NCI-H2227 (cell line): ENCODE measurements around the gene SSTR1.
A peak's percentile ranks its signal among the peaks of the same experiment; 100 is the strongest.
"Not testable (repeated sequence)": the region's sequence is repeated elsewhere in the genome, so short reads cannot be mapped to it uniquely, and the experiment has no call there.

Experiments
- DNase-seq: peaks from one replicate; lab custom pipeline; 2025; ENCODE audit not compliant: unreplicated experiment; lab: John Stamatoyannopoulos, UW

SSTR1 gene

GRCh38 chr14:38207736-38208617 lies at the start of gene SSTR1:
TSS of gene SSTR1 (plus strand) at chr14:38207904. CDS start at chr14:38209390, 1,486 bp downstream.
- DNase-seq = peak; percentile 6

GRCh38 chr14:38158468-38158867 lies 49.2 kb upstream of the SSTR1 start:
- DNase-seq = no peak

GRCh38 chr14:38168416-38168815 lies 39.3 kb upstream of the SSTR1 start:
- no peak for DNase-seq

GRCh38 chr14:38171197-38171596 lies 36.5 kb upstream of the SSTR1 start:
- DNase-seq = no peak

GRCh38 chr14:38174711-38175110 lies 33.0 kb upstream of the SSTR1 start:
- no peak for DNase-seq

- no peak for DNase-seq
Observed at GRCh38 chr14:38175658-38176057, 32.0 kb upstream of the SSTR1 start.

- DNase-seq = no peak
Observed at GRCh38 chr14:38176379-38176778, 31.3 kb upstream of the SSTR1 start.

- DNase-seq = no peak
Observed at GRCh38 chr14:38184132-38184531, 23.6 kb upstream of the SSTR1 start.

GRCh38 chr14:38185671-38186070 lies 22.0 kb upstream of the SSTR1 start:
- DNase-seq = no peak

- no peak for DNase-seq
Observed at GRCh38 chr14:38186216-38186615, 21.5 kb upstream of the SSTR1 start.

GRCh38 chr14:38187528-38187927 lies 20.2 kb upstream of the SSTR1 start:
- no peak for DNase-seq

- DNase-seq = no peak
Observed at GRCh38 chr14:38189930-38190726, 17.6 kb upstream of the SSTR1 start.

- not testable (repeated sequence) for DNase-seq
Observed at GRCh38 chr14:38190846-38191245, 16.9 kb upstream of the SSTR1 start.

- DNase-seq = not testable (repeated sequence)
Observed at GRCh38 chr14:38191491-38191890, 16.2 kb upstream of the SSTR1 start.

- no peak for DNase-seq
Observed at GRCh38 chr14:38197001-38197783, 10.5 kb upstream of the SSTR1 start.

- DNase-seq = no peak
Observed at GRCh38 chr14:38197784-38198335, 9.8 kb upstream of the SSTR1 start.

GRCh38 chr14:38198425-38198824 lies 9.3 kb upstream of the SSTR1 start:
- DNase-seq = no peak

GRCh38 chr14:38199076-38199475 lies 8.6 kb upstream of the SSTR1 start:
- DNase-seq = no peak

- DNase-seq = no peak
Observed at GRCh38 chr14:38199739-38200138, 8.0 kb upstream of the SSTR1 start.

- no peak for DNase-seq
Observed at GRCh38 chr14:38201137-38201828, 6.4 kb upstream of the SSTR1 start.
